ENCODE results near the gene RNF113A.
"Not testable (repeated sequence)": the region's sequence is repeated elsewhere in the genome, so short reads cannot be mapped to it uniquely, and the experiment has no call there.

RNF113A gene

DNA sequence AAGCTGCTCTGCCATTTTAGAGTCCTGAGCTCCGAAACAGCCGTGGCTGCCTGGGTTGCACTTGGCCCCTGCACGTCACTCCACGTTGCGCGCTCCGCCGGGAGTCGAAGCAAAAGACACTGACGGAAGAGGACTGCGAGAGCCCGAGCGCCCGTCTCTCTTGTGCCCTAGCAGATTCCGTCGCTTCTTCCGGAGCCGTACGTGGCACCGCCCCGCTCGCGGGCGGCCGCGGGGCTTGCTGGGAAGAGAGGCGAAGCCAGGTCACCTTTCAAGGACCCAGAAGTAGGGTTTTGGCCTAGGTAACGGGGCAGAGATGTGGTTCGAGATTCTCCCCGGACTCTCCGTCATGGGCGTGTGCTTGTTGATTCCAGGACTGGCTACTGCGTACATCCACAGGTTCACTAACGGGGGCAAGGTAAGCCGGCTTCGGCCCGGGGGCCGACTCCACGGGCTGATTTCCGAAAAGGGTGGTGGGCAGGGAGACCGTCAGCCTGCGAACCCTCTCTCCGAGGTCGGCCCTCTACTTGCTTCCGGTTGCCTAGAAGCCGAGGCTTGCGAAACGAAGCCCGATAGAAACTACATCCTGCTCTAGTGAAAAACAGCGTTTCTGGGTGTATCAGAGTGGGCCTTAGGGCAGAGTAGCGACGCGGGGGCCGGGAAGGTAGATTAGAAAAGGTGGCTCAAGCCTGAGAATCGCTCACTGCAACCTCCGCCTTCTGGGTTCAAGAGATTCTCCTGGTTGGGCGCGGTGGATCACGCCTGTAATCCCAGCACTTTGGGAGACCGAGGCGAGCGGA lies at the start of gene RNF113A, which contains the start of gene NDUFA1:
Gene RNF113A, minus strand, starts transcription at position 135 of the 797 bp plus-strand sequence. Its CDS starts 120 bp downstream, at position 15.
Gene NDUFA1, plus strand, starts transcription at position 234 of the 797 bp plus-strand sequence. Its CDS starts 80 bp downstream, at position 314.
- peak; percentile 79 for DNase-seq

DNA sequence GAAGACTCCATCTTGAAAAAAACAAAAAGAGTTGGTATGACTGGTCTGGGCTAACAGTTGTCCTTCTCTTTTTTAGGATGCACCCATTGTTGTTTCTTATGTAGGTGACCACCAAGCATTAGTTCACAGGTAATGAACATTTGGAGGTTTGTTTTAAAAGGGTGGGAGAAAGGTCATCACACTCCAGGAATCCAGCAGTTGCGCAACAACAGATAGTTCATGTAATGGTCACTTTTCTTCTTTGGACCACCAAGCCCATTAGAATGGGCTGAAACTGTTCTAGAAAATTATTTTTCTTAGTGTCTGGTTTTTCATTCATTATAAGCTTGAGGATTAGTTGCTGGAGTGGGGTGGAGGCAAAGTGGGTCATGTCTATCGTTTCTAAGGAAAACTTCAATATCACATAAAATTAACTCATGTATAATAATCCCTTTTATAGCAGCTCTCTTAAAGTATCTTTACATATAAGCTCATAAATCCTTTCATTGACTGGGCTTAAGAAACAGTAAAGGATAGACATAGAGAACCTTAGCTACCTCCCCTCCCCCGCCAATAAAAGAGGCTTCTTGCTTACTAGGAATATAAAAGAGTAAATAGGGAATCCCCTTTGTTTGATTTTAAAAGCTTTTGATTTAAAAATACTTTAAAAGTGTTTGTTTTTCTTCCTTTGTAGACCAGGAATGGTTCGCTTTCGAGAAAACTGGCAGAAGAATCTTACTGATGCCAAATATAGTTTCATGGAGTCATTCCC lies 48.5 kb upstream of the RNF113A start:
- DNase-seq: no peak

DNA sequence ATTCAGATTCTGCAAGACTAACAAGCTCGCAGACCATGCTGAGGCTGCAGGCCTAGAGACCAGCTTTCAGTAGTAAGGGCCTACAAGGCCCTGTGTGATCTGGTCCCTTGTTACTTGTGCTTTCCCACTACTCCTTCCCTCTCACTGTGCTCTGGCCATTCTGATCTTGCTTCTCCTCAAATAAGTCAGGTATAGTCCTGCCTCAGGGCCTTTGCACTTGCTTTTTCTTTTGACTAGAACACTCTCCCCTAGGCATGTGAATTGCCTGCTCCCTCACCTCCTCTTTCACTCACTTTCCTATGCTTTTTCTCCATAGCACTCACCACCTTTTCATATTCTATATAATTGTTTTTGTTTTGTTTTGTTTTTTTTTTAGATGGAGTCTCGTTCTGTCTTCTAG lies 46.3 kb upstream of the RNF113A start:
- no peak for DNase-seq

DNA sequence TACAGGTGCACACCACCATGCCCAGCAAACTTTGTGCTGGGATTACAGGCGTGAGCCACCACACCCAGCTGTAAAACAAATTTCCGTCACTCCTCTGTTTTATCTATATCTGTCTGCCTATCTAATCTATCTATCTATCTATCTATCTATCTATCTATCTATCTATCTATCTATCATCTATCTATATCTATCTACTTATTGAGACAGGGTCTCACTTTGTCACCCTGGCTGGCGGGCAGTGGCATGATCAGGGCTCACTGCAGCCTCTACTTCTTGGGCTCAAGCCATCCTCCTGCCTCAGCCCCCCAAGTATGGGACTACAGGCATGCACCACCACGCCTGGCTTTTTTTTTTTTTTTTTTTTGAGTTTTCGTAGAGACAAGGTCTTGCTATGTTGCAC lies 44.8 kb upstream of the RNF113A start:
- DNase-seq: no peak

DNA sequence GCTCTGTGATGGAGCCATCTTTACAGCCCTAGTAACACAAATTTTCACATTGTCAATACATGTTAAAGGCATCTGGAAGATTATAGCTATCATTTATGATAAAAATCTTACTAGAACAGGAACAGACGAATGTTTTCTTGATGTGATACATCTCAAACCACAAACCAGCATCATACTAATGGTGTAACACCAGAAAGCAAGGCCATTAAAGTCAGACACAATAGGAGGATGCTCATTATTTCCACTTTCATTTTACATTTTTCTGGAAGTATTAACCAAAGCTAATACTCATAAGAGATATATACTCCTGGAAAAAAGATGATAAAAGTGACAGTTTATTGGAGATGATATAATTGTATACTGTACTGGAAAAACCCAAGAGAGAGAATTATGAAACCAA lies 29.4 kb upstream of the RNF113A start:
- no peak for DNase-seq

DNA sequence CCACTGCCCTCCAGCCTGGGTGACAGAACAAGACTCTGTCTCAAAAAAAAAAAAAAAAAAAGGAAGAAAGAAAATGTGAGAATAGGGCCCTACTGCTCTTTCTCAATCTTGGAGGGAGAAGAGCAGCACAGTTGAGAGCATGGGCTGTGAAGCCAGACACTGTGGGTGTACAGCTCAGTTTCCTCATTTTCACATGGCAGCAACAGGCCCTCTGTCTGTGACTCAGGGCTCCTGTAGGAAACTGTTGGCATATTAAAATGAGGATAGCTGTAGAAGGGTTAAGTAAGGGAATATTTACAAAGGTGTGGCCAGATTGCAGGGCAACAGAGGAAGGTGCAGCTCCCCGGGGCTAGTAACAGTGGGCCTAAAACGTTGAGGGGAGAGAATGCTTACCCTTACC lies 27.6 kb upstream of the RNF113A start:
- DNase-seq: no peak

DNA sequence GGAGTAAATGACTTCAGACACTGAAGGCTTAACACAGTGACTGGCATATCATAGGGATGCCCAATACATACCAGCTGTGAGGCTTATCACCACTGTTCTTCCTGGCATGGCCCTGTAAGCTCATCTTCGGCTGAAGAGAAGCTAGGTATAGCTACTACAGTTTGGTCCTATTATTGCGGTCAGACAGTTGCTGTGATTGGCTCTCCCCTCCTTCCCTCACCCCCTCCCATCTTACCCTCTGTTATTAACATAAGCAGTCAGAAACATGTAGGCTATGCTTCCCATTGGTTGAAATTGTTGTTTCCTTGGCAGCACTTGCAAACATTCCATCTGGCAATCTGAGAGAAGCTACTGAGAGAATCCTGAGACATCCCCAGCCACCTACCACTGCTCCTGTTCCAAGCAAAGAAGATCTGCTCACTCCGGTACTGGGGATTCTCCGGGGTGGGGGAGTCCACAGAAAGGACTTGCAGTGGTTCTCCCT lies 24.4 kb upstream of the RNF113A start, which contains the start of gene AKAP14:
Gene AKAP14, plus strand, starts transcription at position 51 of the 484 bp plus-strand sequence. CDS start 7,331 bp downstream, outside the sequence.
- DNase-seq: no peak

DNA sequence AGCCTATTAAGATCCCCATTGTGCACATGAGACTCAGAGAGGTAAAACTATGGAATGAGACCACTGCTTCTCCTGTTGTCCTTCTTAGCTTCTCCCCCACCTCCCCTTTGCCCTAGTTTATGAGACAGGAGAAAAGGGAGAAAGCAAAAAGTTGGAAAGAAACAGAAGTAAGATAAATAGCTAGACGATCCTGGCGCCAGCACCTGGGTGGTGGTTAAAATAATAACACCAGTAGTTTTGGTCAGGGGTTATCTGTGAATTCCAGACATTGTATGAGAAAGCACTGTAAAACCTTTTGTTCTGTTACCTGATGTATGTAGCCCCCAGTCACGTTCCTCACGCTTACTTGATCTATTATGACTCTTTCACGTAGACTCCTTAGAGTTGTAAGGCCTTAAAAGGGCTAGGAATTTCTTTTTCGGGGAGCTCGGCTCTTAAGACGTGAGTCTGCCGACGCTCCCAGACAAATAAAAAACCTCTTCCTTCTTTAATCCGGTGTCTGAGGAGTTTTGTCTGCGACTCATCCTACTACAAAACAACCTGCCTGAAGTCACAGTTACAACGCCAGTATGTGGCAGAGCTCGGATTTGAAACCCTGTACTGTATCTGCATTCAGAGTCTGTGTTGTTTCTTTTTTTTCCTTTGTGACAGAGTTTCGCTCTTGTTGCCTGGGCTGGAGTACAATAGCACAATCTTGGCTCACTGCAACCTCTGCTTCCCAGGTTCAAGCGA lies 20.6 kb upstream of the RNF113A start:
- DNase-seq: not testable (repeated sequence)

DNA sequence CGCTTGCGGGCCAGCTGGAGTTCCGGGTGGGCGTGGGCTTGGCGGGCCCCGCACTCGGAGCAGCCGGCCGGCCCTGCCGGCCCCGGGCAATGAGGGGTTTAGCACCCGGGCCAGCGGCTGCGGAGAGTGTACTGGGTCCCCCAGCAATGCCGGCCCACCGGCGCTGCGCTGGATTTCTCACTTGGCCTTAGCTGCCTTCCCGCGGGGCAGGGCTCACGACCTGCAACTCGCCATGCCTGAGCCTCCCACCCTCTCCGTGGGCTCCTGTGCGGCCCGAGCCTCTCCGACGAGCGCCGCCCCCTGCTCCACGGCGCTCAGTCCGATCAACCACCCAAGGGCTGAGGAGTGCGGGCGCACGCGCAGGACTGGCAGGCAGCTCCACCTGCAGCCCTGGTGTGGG lies 19.1 kb upstream of the RNF113A start:
- not testable (repeated sequence) for DNase-seq

DNA sequence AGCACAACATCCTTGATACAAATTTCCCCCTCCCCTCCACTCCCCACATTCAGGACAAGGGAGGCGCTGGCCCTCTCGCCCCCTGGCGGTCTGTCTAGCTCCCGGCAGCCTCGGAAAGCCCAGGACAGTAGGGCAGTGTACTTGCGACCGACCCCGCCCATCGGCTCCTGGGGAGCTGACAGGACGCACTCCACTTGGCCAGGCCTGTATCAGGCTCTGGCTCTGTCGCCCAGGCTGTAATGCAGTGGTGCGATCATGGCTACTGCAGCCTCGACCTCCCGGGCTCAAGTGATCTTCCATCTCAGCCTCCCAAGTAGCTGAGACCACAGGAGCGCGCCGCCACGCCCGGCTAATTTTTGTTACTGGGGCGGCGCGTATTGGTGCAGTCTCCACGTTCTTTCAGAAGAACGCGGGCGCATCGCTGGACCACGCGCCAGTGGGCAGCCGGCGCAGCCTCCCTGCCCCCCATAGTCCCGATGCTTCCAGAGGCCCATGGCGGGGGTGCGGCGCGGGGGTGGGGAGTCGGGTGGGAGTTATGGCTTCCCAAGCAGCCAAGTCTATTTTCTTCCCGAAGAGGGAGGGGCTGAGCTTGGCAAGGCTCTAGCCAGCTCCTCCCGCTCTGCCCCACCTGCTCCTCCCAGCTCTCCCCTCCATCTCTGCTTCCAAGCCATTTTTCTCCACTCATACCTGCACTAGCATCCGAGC lies 16.3 kb upstream of the RNF113A start:
- peak; percentile 66 for DNase-seq

DNA sequence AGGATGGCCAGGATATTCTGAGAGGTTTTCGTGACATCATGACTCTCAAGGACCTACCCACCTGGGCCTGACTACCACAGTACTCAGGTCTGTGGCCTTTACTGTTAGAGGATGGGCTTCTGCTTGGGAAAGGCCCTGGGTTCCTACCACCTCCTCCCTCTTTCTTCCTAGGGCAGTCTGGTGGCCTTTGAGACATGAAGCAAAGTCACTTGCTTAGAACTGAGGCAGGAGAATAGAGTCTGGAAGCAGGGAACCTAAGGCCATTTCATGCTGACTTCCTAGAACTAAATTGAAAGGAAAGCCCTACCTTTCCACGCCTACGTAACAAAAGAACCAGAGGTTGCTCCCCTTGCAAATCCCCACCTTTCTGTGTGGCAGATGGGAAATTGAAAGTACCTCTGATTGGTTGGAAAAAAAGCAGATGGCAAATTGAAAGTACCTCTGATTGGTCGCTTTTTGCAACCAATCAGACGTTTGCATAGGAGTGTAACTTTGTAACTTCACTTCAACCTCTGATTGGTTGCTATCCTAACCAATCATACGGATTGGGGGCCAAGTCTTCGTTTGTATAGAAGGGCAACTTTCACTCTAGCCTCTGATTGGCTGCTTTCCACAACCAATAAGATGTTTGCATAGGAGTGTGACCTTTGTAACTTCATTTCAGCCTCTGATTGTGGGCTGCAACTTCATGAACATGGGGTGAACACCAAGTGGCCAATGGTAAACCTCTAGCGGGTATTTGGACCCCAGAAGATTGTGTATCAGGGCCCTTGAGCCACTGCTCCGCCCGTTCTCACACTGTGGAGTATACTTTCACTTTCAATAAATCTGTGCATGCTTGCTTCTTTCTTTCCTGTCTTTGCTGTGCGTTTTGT lies 14.3 kb upstream of the RNF113A start:
- no peak for DNase-seq

DNA sequence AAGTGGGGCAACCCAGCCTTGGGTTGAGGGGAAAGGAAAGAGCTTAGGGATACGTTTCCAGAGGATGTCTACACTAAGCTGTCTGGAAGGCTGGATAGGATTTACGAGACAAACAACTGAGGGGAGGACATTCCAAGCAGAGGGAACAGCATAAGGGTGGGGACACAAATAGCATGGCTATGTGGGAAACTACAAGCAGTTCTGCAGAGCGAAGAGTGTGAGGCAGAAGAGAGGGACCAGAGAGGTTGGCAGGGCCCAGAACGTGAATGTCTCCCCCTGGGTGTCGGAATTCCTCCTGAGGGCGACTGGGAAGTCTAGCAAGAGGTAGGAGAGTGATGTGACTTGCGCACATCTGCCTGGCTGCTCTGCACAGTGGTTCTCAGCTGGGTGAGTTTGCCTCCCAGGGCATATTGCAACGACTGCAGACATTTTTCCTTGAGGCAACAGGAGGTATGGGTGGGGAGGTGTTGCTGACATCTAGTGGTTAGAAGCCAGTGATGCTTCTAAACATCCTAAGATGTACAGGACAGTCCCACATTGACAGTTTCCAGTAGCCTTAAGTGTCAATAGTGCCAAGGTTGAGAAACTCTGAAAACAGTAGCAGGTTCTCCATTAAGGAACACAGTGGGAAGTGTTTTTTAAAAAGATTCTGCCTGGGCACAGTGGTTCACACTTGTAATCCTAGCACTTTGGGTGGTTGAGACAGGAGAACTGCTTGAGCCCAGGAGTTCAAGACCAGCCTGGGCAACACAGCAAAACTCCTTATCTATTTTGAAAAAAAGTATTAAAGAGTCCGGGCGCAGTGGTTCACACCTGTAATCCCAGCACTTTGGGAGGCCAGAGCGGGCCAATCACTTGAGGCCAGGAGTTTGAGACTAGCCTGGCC lies 9.3 kb upstream of the RNF113A start:
- no peak for DNase-seq

DNA sequence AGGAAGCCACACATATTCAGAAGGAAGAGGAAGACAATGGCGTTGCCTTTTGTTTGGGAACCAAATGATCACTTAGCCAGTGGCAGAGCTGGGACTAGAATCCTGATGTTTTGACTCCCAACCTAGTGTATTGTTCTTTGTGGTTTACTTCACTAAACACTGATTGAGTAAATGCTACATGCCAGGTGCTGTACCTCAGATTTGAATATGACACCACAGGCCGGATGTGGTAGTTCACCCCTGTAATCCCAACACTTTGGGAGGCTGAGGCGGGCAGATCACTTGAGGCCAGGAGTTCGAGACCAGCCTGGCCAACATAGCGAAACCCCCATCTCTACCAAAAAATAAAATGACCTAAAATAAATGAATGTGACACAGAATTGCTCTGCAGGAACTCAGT lies 8.5 kb upstream of the RNF113A start:
- no peak for DNase-seq

DNA sequence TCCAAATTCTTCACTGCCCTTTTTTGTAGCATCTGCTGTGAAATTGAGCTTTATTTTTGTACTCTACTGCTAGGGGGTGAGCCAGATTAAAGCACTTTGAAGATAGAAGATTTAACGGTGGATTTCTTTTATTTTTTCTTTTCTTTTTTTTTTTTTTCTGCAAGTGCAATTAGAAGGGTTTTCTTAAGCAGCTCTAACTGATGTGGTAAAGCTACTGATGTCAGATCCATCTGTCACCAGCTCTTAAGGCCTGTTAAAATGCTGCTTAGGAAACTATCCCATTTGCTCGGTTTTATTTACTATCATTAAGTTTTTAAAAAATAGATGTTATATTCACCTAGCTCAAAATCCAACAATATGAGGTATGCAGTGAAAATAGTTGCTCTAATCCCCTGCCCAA lies 7.2 kb upstream of the RNF113A start:
- DNase-seq: no peak

DNA sequence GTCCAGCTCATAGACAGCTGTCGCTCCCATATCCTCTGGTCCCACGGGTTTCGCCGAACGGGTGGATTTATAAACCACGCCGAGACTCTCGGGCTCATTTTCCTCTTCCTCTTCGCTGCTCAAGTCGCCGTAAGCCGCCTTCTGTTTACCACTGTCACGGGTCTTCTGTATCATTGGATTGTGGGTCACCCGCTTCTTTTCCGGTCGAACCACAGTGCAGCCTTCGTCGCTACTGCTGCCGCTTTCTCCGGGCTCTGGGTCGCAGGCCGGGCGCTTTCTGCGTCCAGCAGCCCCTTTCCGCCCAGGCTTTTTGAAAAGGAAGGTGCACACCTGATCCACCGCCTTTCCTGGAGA lies 311 bp downstream of the RNF113A start:
- DNase-seq: peak; percentile 32

DNA sequence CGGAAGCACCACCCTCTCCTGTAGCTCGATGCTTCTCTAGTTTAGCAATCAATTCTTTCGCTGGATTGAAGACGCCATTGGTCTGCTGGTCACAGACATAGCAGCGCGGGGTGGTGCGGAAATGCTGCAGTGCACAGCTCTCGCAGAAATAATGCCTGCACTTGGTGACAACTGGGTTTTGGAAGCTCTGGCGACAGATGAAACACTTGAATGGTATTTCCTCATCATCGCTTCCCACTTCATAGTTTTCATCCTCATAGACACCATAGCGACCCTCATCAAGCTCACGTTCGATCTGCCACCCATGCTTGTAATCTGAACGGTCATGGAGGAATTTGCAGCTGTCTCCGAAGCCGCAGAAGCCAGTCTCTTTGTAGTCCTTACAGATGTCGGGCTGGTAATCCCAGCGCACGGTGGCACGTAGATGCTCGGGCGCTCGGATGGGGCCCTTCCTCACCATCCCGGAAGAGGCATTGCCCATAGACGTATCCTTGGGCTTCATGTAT lies 854 bp downstream of the RNF113A start:
- DNase-seq: peak; percentile 36

DNA sequence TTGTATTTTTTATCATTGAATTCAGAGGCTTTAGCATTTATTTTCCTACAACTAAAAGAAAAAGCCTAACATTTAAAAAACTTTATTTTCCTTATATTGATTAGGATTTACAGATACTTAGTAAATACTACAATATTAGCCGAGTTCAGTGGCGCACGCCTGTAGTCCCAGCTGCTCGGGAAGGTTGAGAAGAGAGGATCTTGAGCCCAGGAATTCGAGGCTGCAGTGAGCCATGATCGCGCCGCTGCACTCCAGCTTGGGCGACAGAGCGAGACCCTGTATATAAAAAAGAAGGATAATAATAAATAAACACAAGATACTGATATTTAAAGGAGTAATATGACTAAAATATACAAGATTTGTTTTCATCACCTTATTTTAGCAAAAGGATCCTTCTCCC lies 18.1 kb downstream of the RNF113A start:
- DNase-seq: no peak

DNA sequence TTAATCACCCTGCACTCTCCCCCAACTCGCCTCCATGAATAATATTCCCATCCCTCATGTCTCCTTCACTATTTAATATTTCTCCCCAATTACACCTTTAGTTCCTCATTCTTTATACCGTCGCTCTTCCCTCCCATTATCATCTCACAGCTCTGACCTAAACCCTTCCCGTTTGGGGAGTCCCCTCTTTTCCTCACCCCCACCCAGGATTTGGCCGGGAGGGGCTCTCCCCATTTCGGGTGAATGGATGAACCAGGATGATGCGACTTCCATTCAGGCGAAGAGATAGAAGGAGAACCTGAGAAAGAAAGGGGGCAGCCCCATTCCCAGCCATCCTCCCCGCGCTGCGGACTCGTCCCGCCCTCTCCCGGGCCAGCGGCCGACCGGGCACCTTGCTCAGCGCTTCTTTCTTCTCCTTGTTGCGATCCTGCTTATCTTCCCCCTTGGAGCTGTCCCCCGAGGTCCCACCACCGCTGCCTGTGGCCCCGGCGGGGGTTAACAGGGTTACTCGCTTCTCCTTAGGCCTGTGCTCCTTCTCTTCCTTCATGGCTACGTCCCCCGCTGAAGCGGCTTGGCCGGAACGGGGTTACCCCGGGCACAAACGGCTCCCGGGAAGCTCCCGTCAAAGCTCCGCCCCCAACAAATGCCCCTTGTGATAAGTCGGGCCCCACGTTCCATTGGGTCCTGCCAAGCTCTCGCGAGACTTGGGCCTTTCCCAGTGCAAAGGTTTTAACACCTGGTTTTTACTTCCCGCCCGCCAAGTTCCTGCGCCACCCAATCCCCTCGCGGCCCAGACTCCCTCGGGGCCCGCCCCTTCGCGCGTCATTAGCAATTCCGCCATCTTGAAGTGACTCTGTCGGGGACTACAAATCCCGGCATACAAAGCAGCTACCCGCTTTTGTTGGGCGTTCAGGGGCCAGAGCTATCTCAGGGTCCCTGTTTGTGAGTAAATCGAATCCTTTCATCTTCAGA lies 18.9 kb downstream of the RNF113A start, which contains the start of gene UPF3B:
Gene UPF3B, minus strand, starts transcription at position 582 of the 972 bp plus-strand sequence. Its CDS starts 35 bp downstream, at position 547.
- peak; percentile 87 for DNase-seq

DNA sequence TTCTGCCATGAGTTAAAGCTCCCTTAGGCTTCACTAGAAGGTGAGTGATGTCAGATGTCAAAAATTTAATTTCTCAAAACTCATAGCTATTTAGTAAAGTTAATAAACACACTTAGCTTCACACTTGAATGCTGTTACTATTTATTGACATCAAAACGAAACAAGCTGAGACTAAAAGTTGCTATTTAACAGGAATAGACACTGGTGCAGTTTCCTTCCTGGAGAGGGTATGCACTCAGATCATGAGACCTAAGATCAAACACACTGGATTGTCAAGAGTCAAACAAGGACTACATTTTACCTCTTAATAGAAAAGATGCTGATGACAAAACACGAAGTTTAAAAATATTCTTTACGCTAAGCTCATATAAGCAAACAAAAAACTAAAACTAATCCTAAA lies 37.6 kb downstream of the RNF113A start:
- no peak for DNase-seq

Data from activated CD4-positive, CD25-positive, alpha-beta regulatory T cell treated with anti-CD3 and anti-CD28 coated beads, Interleukin-2, amount 50 U/mL, for 72 hours (primary cell).